ENCODE results near the gene CARM1. TPM values are rescaled to one million over a fixed set of nuclear protein-coding genes. Genes with fewer than 3 reads are reported as not detected.

CARM1 gene
- total and polyA plus RNA-seq, 2 of the 13 experiments (the other 11 are each of a cell fraction or from before 2014, with no cell fraction given), result 27.6 to 55.8 TPM

DNA sequence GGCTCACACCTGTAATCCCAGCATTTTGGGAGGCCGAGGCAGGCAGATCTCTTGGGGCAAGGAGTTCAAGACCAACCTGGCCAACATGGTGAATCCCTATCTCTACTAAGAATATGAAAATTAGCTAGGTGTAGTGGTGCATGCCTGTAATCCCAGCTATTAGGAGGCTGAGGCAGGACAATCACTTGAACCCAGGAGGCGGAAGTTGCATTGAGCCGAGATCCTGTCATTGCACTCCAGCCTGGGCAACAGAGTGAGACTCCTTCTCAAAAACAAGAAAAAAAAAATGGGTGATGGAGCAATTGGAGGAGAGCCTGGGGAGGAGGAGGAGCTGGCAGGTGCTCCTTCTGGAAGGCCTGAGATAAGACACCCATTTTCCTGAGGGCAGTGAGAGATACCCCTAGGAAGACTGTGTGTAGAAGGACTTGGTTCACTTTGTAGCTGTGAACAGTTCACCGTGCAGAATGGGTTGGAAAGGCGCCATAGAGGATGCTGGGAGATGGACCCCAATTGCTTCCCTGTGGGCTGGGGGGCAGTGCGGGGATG lies 8.7 kb upstream of the CARM1 start:
- H2AFZ ChIP-seq (ENCODE audit: low read length), result peak overlapping the region; percentile 76
- no peak for TF ChIP-seq PRMT3 (CRISPR knock-in tag; IDR thresholded peaks at IDR 0.05; ENCODE audit: borderline replicate concordance, low read depth)
- TF ChIP-seq AGO1 (IDR thresholded peaks at IDR 0.05; ENCODE audit: low read depth, low read length, poor library complexity, severe bottlenecking), result no peak
- peak; percentile 71; the same call in 1 of the 2 replicates for TF ChIP-seq ZNF263 (CRISPR knock-in tag; IDR thresholded peaks at IDR 0.05)
- TF ChIP-seq ELF1 (CRISPR knock-in tag; IDR thresholded peaks at IDR 0.05), result 0 out of 2 replicates have a peak, but pooled peaks have one; percentile 13
- no peak for TF ChIP-seq NFE2L1 (CRISPR knock-in tag; IDR thresholded peaks at IDR 0.05; ENCODE audit: borderline replicate concordance)
- TF ChIP-seq, protein P1, sequence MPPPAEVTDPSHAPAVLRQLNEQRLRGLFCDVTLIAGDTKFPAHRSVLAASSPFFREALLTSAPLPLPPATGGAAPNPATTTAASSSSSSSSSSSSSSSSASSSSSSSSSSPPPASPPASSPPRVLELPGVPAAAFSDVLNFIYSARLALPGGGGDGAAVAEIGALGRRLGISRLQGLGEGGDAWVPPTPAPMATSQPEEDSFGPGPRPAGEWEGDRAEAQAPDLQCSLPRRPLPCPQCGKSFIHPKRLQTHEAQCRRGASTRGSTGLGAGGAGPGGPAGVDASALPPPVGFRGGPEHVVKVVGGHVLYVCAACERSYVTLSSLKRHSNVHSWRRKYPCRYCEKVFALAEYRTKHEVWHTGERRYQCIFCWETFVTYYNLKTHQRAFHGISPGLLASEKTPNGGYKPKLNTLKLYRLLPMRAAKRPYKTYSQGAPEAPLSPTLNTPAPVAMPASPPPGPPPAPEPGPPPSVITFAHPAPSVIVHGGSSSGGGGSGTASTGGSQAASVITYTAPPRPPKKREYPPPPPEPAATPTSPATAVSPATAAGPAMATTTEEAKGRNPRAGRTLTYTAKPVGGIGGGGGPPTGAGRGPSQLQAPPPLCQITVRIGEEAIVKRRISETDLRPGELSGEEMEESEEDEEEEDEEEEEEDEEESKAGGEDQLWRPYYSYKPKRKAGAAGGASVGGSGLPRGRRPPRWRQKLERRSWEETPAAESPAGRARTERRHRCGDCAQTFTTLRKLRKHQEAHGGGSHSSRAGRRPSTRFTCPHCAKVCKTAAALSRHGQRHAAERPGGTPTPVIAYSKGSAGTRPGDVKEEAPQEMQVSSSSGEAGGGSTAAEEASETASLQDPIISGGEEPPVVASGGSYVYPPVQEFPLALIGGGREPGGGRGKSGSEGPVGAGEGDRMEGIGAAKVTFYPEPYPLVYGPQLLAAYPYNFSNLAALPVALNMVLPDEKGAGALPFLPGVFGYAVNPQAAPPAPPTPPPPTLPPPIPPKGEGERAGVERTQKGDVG (CRISPR knock-in tag; IDR thresholded peaks at IDR 0.05; ENCODE audit: borderline replicate concordance), result no peak
- peak; percentile 63 for TF ChIP-seq ZNF121 (CRISPR knock-in tag; IDR thresholded peaks at IDR 0.05)
- no peak for TF ChIP-seq MIXL1 (CRISPR knock-in tag; IDR thresholded peaks at IDR 0.05)
- no peaks in the 10 kb centered on the region for H3K27me3 ChIP-seq (ENCODE audit: control insufficient read depth in 1 of 2, insufficient read depth in 2 of 2, low read length in 2 of 2)
- H3K36me3 ChIP-seq (replicated peaks in 1 of 2; ENCODE audit: control insufficient read depth in 1 of 2, insufficient read depth in 2 of 2, low read length in 2 of 2), result no peaks in the 10 kb centered on the region
- in situ Hi-C loops (cut with HindIII; ENCODE audit: extremely low pct_ligation_motif_present, low pct_unique_long_range_greater_than_20kb), result no loop called here
- DNase-seq (ENCODE audit: low spot score) (no peak), FAIRE-seq (no peak), ATAC-seq (no peak; the same call in 2 of the 3 replicates)
- peak overlapping the region; percentile 58; the same call in 1 of the 2 replicates for H3K9ac ChIP-seq (ENCODE audit: insufficient read depth, low read depth, low read length)
- ChIA-PET POLR2A (interaction anchor here (2.4 to 6.1 kb wide), 2 partner anchors 27 to 145 kb away, joined by 12 to 41 read pairs; partner anchors contain the start of genes DNM2 and TMED1), CTCF (ENCODE audit: low intra/inter-chr PET ratio, low total read pairs) (no interaction called here)
- peaks cover 40% of the 10 kb centered on the region for H3K4me1 ChIP-seq (ENCODE audit: insufficient read depth, low read length)
- peak overlapping the region; percentile 26 to 68 (median 47); a peak in 5 of 6 replicates for H3K4me3 ChIP-seq (replicated peaks in 1 of 3; ENCODE audit: insufficient read depth in 1 of 3, low read depth in 2 of 3, low read length in 3 of 3)
- intact Hi-C loops (cut with micrococcal nuclease; ENCODE audit: unreplicated experiment), result no loop called here
- no peak overlapping the region for H3K27ac ChIP-seq (ENCODE audit: extremely low read length, insufficient read depth, low read length)
- no TSS peak for BruUV-seq (replicated peaks)
- no peaks in the 10 kb centered on the region for H3K79me2 ChIP-seq (ENCODE audit: insufficient read depth, low read length)
- 61% methylated on average over 6 of the region's 6 CpGs for WGBS (ENCODE audit: low lambda C conversion rate)
- no peaks in the 10 kb centered on the region for H4K20me1 ChIP-seq (ENCODE audit: insufficient read depth, low read length)
- H3K9me3 ChIP-seq (ENCODE audit: low read length), result no peaks in the 10 kb centered on the region
- H3K4me2 ChIP-seq (ENCODE audit: low read depth, low read length), result peak overlapping the region; percentile 91
